ENCODE results near the gene SH2D6.

Gene SH2D6

GRCh38 chr2:85485815-85486214 lies 67.3 kb downstream of the SH2D6 start:
- Histone ChIP-seq H3K9ac (no peak overlapping the region), H3K27ac (no peak overlapping the region), H3K36me3 (ENCODE audit: control insufficient read depth, insufficient read depth, low read length) (no peaks in the 10 kb centered on the region), H2AFZ (no peak overlapping the region), H3K9me3 (ENCODE audit: control insufficient read depth, low read length) (no peaks in the 10 kb centered on the region), H3K79me2 (no peaks in the 10 kb centered on the region), H3K4me1 (no peaks in the 10 kb centered on the region), H3K4me3 (ENCODE audit: low read depth, low read length) (no peak overlapping the region), H3K27me3 (ENCODE audit: control insufficient read depth, insufficient read depth, low read length) (no peaks in the 10 kb centered on the region), H3K4me2 (ENCODE audit: low read length) (no peak overlapping the region)
- no peak for TF ChIP-seq CTCF (IDR thresholded peaks at IDR 0.05)
